Heart right ventricle (tissue), 16 donors: ENCODE data around the gene CDH7. TPM values are rescaled to one million over a fixed set of nuclear protein-coding genes. Genes with fewer than 3 reads are reported as not detected.

Experiments
- ATAC-seq, 8 donors: fragments of 200-7000 bp; cut with Tn5 transposase; one replicate each; pipeline ENCODE4 v1.9.1; 2020; ENCODE audit warnings: mild to moderate bottlenecking in 8 of 8, moderate library complexity in 8 of 8, moderate number of reproducible peaks in 1 of 8
- DNase-seq, 2 donors: peaks; one replicate each; pipeline ENCODE4 v3.0.0-alpha.2; 2020
- H3K27ac ChIP-seq, 10 donors: fragments of 200-600 bp; sonication (generic) in 2 of 10; one replicate each; pipeline versions ENCODE4 v1.5.0 to v1.8.0; 2020 to 2022; ENCODE audit warnings: mild to moderate bottlenecking in 3 of 10
- H3K27me3 ChIP-seq, 7 donors: fragments of 200-600 bp; one replicate each; pipeline ENCODE4 v1.8.0; 2021 to 2022; ENCODE audit warnings: mild to moderate bottlenecking in 2 of 7
- H3K36me3 ChIP-seq, 9 donors: fragments of 200-600 bp; sonication (generic) in 1 of 9; one replicate each; pipeline versions ENCODE4 v1.5.0 to v1.8.0; 2020 to 2022; ENCODE audit warnings: mild to moderate bottlenecking in 2 of 9
- H3K4me1 ChIP-seq, 9 donors: fragments of 200-600 bp; sonication (generic) in 1 of 9; one replicate each; pipeline versions ENCODE4 v1.5.0 to v1.8.0; 2020 to 2022; ENCODE audit warnings: mild to moderate bottlenecking in 4 of 9
- H3K4me3 ChIP-seq, 10 donors: fragments of 200-600 bp; sonication (generic) in 2 of 10; one replicate each; pipeline versions ENCODE4 v1.5.0 to v1.8.0; 2020 to 2022; ENCODE audit warnings: mild to moderate bottlenecking in 7 of 10, moderate library complexity in 2 of 10
- H3K9me3 ChIP-seq, 11 donors: fragments of 200-600 bp in 10 of 11; sonication (generic) in 2 of 11; one replicate each; pipeline versions ENCODE4 v1.5.0 to v1.8.0; 2013 to 2022; ENCODE audit warnings: mild to moderate bottlenecking in 2 of 11, control low read depth in 1 of 11, moderate library complexity in 1 of 11
- WGBS, 2 donors: extraction: QIAGEN DNeasy Blood & Tissue Kit; methylation state at CpG; one replicate each; pipeline ENCODE4 v1.1.7; 2013; ENCODE audit warnings: inconsistent platforms in 1 of 2; 5-methylcytosine and 5-hydroxymethylcytosine counted together
- intact Hi-C, 10 donors: fragments of 100-400 bp; cut with DNase I; formaldehyde crosslinking; loops; one replicate each; pipeline versions ENCODE4 v1.11.1 to v1.14.2; 2022
- long read RNA-seq, 3 donors: library from polyadenylated mRNA; unstranded; transcript quantifications; one replicate each; pipeline ENCODE4 v2.0.0, GENCODE V29; 2020 to 2021
- polyA plus RNA-seq, 2 donors: library from polyadenylated mRNA; stranded (reverse); fragments of 200-250 nt; gene quantifications; one replicate each; pipeline ENCODE4 v1.2.3, GENCODE V29; 2013
- total RNA-seq, 10 donors: library from RNA; stranded (reverse); fragmentation: NEBNext Ultra II Directional in 3 of 10; extraction: Animal tissue kit (Norgen Biotek cat#: 25700) in 3 of 10; gene quantifications; one replicate each; pipeline versions ENCODE4 v1.2.1 to v1.2.4, GENCODE V29; 2021 to 2023
- TF ChIP-seq, protein P1 (sequence below), 9 donors: fragments of 200-600 bp; sonication (generic) in 2 of 9; IDR thresholded peaks; one replicate each; pipeline versions ENCODE4 v1.5.0 to v1.8.0; 2021 to 2022; ENCODE audit warnings: antibody characterized with exemption in 9 of 9, mild to moderate bottlenecking in 5 of 9, moderate library complexity in 1 of 9
- donor health status: Arrhythmogenic right ventricular cardiomyopathy.
- donor health status: ischemic (EF 13 %, LVEDD 7.1; RV severe dilation, severe dysfunction).
- donor health status: healthy with polysubstance abuse.
- donor health status: DM: no; HTN: yes; CAD: no.
- donor health status: DM: no; HTN: no; CAD: no.
- donor health status: ischemic (EF 25% LVEDD 6.9; RV normal size, moderate dysfunction).
- donor health status: ischemic (EF 25% LVEDD 5.7; RV mildly dilated, moderate dysfunction).
- donor health status: healthy.
- donor health status: DM: yes; HTN: yes; CAD: no.
- donor health status: Ischemic cardiomyopathy.
- donor health status: ischemic (EF 35%, LVEDD 5.7; RV mildly dilated, moderate dysfunction).
- donor health status: nonischemic (EF 11% LVEDD 7.7; RV severe dilation, severe dysfunction).
- donor health status: DM: yes; HTN: yes; CAD: no.
- donor health status: PGD.
- donor health status: ischemic (EF 29% LVEDD 5.4; RV normal size, mild dysfunction).
- donor health status: nonischemic (EF 23%, LVEDD 6.1; RV moderate dilation, normal function).

The CDH7 gene, protein sequence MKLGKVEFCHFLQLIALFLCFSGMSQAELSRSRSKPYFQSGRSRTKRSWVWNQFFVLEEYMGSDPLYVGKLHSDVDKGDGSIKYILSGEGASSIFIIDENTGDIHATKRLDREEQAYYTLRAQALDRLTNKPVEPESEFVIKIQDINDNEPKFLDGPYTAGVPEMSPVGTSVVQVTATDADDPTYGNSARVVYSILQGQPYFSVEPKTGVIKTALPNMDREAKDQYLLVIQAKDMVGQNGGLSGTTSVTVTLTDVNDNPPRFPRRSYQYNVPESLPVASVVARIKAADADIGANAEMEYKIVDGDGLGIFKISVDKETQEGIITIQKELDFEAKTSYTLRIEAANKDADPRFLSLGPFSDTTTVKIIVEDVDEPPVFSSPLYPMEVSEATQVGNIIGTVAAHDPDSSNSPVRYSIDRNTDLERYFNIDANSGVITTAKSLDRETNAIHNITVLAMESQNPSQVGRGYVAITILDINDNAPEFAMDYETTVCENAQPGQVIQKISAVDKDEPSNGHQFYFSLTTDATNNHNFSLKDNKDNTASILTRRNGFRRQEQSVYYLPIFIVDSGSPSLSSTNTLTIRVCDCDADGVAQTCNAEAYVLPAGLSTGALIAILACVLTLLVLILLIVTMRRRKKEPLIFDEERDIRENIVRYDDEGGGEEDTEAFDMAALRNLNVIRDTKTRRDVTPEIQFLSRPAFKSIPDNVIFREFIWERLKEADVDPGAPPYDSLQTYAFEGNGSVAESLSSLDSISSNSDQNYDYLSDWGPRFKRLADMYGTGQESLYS
- total RNA-seq (not detected), polyA plus RNA-seq (not detected)
- long read RNA-seq, donor 1 = 0 reads
- long read RNA-seq, donor 2 = 0 reads
- long read RNA-seq, donor 3 = 0 reads

DNA sequence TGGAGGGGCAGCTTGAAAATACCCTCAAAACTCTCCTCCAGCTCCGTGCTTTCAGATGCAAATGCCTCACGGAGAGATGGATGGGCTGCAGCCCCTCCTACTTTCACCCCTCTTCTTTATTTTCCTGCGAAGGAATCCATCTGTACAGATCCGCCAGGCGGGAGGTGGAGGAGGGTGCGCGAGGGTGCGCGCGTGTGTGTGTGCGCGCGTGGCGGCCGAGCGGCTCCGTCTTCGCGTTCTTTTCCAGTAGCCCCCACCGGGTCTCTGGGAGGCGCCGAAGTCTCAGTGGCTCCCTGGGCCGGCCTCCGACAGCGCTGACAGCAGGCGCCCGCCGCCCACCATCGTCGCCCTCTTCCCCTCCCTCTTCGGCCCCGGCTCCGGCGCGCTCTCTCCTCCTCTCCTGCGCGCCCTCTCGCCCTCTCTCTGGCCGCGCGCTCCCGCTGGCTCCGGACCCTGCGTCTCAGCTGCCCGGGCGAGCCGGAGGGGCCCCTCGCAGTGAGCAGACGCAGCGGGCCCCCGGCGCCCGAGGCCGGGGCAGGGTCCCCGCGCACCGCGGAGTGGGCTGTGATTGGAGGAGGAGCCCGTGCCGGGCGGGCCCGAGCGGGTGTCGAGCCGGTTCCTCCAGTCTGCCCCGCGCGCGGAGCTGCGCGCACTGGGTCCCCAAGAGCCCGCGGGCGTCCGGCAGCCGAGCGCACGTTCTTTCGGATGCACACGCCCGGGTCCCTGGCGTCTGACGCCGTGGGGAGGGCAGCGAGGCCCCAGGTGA lies at the start of gene CDH7:
Gene CDH7 (plus strand): TSS at position 624 of the 766 bp plus-strand sequence. CDS start 11,831 bp downstream, outside the sequence.
- H3K4me1 ChIP-seq = peaks cover 0 to 3% (median 0%) of the 10 kb centered on the region in 9 donors
- TF ChIP-seq, protein P1, sequence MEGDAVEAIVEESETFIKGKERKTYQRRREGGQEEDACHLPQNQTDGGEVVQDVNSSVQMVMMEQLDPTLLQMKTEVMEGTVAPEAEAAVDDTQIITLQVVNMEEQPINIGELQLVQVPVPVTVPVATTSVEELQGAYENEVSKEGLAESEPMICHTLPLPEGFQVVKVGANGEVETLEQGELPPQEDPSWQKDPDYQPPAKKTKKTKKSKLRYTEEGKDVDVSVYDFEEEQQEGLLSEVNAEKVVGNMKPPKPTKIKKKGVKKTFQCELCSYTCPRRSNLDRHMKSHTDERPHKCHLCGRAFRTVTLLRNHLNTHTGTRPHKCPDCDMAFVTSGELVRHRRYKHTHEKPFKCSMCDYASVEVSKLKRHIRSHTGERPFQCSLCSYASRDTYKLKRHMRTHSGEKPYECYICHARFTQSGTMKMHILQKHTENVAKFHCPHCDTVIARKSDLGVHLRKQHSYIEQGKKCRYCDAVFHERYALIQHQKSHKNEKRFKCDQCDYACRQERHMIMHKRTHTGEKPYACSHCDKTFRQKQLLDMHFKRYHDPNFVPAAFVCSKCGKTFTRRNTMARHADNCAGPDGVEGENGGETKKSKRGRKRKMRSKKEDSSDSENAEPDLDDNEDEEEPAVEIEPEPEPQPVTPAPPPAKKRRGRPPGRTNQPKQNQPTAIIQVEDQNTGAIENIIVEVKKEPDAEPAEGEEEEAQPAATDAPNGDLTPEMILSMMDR (IDR thresholded peaks at IDR 0.05) = no peak
- H3K36me3 ChIP-seq = no peaks in the 10 kb centered on the region
- DNase-seq (peak in 1 of 2 donors; percentile 5), ATAC-seq (peak in 2 of 8 donors; percentile 44 to 57)
- H3K4me3 ChIP-seq = peak within 1 kb of the TSS; percentile 25 to 59 (median 44)
- H3K27ac ChIP-seq = no peak within 1 kb of the TSS
- peaks cover 0 to 40% (median 26%) of the 10 kb centered on the region in 7 donors for H3K27me3 ChIP-seq
- H3K9me3 ChIP-seq = no peaks in the 10 kb centered on the region
- intact Hi-C loops = no loop called here
- WGBS, 2 donors = 1% methylated on average over 68 to 85 of the region's 85 CpGs

DNA sequence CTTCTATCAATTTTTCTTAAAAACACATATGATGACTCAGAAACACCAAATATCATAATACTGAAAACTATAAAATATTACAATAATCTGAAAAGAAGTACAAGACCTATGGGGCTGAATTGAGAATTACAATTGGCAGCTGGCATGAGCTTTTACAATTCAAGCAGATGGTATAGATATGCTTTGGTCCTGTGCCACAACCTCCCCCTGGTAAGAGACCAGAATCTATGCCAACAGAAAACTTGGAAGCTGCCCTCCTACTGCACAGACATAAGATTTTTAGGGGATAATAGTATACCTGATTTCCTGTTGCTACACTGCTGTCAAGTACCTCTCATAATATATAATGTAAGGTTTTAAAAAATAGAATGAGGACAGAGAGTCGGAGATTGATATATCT lies 46.8 kb upstream of the CDH7 start:
- Histone ChIP-seq H3K36me3 (no peaks in the 10 kb centered on the region), H3K27ac (no peak overlapping the region), H3K27me3 (no peaks in the 10 kb centered on the region), H3K4me1 (no peaks in the 10 kb centered on the region), H3K4me3 (no peak overlapping the region), H3K9me3 (peaks cover 0 to 11% (median 0%) of the 10 kb centered on the region in 11 donors)
- no peak for ATAC-seq
- intact Hi-C loops = no loop called here
- TF ChIP-seq, protein P1 (IDR thresholded peaks at IDR 0.05) = no peak
- DNase-seq = no peak
- WGBS, 2 donors = 77 to 81% methylated on average over 1 of the region's 1 CpG

DNA sequence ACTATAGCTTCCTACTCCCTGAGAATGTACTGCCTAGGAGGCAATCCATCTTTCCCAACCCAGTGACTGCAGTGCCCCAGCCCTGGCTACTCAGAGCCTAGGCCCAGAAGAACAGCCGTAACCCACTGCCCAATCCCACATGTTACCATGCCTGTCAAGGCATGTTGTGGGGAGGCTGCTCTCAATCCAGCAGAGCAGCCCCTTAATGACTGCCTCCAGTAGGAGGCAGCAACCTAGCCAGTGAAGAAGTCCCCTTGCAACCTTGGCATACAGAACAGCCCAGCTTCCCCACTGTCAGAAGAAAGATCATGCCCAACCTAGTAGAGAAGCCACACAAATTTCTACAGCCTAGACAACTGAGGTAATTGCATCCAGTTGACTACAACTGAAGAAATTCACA lies 44.2 kb upstream of the CDH7 start:
- Histone ChIP-seq H3K27ac (no peak overlapping the region), H3K9me3 (peaks cover 0 to 11% (median 0%) of the 10 kb centered on the region in 11 donors), H3K27me3 (no peaks in the 10 kb centered on the region), H3K36me3 (no peaks in the 10 kb centered on the region), H3K4me1 (no peaks in the 10 kb centered on the region), H3K4me3 (no peak overlapping the region)
- ATAC-seq = no peak
- intact Hi-C loops = no loop called here
- no peak for DNase-seq
- 46 to 93% methylated on average over 1 of the region's 1 CpG for WGBS, 2 donors
- TF ChIP-seq, protein P1 (IDR thresholded peaks at IDR 0.05) = no peak

DNA sequence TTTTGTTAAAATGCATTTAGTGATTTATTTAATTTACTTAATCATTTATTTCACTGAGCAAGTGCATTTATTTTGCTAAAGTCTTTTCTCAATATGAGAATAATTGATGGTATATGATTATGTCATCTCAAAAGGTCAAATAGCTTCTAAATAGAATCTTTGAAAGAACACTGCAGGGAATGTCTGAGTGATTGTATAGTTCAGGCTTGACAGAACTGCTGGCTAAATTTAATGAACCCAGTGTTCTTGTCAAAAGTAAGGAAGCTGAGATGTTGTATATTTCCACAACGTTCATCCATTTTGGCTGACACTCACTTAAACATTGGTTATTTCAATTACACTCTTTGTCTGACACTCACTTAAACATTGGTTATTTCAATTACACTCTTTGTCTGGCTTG lies 39.3 kb upstream of the CDH7 start:
- 43 to 63% methylated on average over 1 of the region's 1 CpG for WGBS, 2 donors
- no peak overlapping the region for H3K27ac ChIP-seq
- intact Hi-C loops = no loop called here
- TF ChIP-seq, protein P1 (IDR thresholded peaks at IDR 0.05) = no peak
- H3K4me1 ChIP-seq = no peaks in the 10 kb centered on the region
- no peak overlapping the region for H3K4me3 ChIP-seq
- H3K9me3 ChIP-seq = peaks cover 0 to 8% (median 0%) of the 10 kb centered on the region in 11 donors
- H3K27me3 ChIP-seq = no peaks in the 10 kb centered on the region
- DNase-seq (no peak), ATAC-seq (no peak)
- H3K36me3 ChIP-seq = no peaks in the 10 kb centered on the region
